Measurements from ENCODE around the gene CORO2B. TPM values are rescaled to one million over a fixed set of nuclear protein-coding genes. Genes with fewer than 3 reads are reported as not detected.

The CORO2B gene
- total RNA-seq, 1 donor from 2014 or later = 3.6 TPM

DNA sequence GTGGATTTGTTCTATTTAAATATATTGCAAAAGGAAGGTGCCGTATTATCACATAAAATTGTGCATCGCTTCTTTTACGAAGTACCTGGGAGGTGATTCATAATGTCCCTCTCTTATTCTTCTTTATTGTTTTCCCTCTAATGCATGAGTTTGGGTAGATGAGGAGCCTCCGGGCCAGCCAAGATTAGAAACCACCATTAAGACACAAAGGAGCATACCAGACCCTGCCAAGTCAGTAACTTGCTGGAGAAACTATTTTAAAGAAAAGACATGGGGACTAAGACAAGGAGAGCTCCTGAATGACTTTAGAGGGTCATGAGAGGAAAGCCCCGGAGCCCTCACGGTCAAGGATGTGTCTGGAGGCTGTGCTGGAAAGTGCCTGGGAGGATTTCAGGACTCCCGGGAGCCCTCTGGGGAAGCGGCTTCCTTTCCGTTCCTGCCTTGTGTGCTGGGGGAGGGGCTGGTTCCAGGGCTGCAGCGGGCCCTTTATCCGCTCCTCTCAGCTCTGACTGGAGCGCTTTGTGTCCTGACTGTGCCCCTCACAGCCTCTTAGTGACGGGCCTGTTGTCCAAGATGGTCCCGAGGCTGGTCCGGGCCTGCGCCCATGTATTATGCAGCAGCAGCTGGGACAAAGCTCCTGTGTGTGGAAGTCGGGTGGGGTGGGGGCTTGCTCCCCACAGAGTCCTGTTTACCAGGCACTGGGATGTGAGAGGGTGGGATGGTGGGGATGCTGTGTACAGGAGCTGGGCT is 35.7 kb downstream of the CORO2B start:
- intact Hi-C loops (cut with DNase I) = no loop called here
- H3K36me3 ChIP-seq = no peaks in the 10 kb centered on the region
- no peak overlapping the region for H3K4me3 ChIP-seq
- TF ChIP-seq, protein P1, sequence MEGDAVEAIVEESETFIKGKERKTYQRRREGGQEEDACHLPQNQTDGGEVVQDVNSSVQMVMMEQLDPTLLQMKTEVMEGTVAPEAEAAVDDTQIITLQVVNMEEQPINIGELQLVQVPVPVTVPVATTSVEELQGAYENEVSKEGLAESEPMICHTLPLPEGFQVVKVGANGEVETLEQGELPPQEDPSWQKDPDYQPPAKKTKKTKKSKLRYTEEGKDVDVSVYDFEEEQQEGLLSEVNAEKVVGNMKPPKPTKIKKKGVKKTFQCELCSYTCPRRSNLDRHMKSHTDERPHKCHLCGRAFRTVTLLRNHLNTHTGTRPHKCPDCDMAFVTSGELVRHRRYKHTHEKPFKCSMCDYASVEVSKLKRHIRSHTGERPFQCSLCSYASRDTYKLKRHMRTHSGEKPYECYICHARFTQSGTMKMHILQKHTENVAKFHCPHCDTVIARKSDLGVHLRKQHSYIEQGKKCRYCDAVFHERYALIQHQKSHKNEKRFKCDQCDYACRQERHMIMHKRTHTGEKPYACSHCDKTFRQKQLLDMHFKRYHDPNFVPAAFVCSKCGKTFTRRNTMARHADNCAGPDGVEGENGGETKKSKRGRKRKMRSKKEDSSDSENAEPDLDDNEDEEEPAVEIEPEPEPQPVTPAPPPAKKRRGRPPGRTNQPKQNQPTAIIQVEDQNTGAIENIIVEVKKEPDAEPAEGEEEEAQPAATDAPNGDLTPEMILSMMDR (IDR thresholded peaks at IDR 0.05) = no peak
- peak overlapping the region; percentile 17 for H3K27ac ChIP-seq
- peaks cover 28% of the 10 kb centered on the region for H3K4me1 ChIP-seq
- DNase-seq = no peak
- ATAC-seq = no peak
- H3K27me3 ChIP-seq = no peaks in the 10 kb centered on the region
- H3K9me3 ChIP-seq = no peaks in the 10 kb centered on the region

- DNase-seq (no peak), ATAC-seq (no peak)
- peaks cover 29% of the 10 kb centered on the region for H3K4me1 ChIP-seq
- H3K9me3 ChIP-seq = no peaks in the 10 kb centered on the region
- H3K27me3 ChIP-seq = no peaks in the 10 kb centered on the region
- intact Hi-C loops (cut with DNase I) = no loop called here
- no peaks in the 10 kb centered on the region for H3K36me3 ChIP-seq
- no peak overlapping the region for H3K4me3 ChIP-seq
- H3K27ac ChIP-seq = no peak overlapping the region
- TF ChIP-seq, protein P1 (IDR thresholded peaks at IDR 0.05) = no peak
These were observed 36.5 kb downstream of the CORO2B start for GRCh38 chr15:68615301-68615700.

GRCh38 chr15:68615811-68616210 is 37.0 kb downstream of the CORO2B start:
- Histone ChIP-seq H3K27ac (no peak overlapping the region), H3K4me3 (no peak overlapping the region), H3K4me1 (peaks cover 29% of the 10 kb centered on the region), H3K36me3 (no peaks in the 10 kb centered on the region), H3K27me3 (no peaks in the 10 kb centered on the region), H3K9me3 (no peaks in the 10 kb centered on the region)
- DNase-seq = no peak
- no peak for ATAC-seq
- TF ChIP-seq, protein P1 (IDR thresholded peaks at IDR 0.05) = no peak
- intact Hi-C loops (cut with DNase I) = no loop called here

- H3K27me3 ChIP-seq = no peaks in the 10 kb centered on the region
- intact Hi-C loops (cut with DNase I) = no loop called here
- ATAC-seq = no peak
These were observed 37.6 kb downstream of the CORO2B start for GRCh38 chr15:68616397-68616796.

DNA sequence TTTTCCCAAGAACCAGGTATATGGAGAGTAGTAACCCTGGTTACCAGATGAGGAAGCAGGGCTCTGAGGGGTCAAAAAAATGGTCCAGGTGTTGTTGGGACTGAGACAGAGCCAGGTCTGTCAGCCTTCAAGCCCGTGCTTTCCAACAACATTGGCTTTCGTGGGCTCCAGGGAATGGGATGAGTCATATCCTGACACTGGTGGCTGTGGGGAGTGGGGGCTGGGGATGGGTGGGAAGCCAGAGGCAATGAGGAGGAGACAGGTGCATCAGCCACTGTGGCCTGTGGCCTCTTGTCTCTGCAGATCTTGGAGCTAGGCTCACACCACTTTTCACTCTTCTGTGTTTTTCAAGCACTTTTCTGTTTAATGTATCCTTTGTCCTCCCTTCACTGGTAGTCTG is 38.2 kb downstream of the CORO2B start:
- H3K27me3 ChIP-seq = no peaks in the 10 kb centered on the region
- H3K9me3 ChIP-seq = no peaks in the 10 kb centered on the region
- no peak overlapping the region for H3K27ac ChIP-seq
- no peaks in the 10 kb centered on the region for H3K36me3 ChIP-seq
- ATAC-seq (no peak), DNase-seq (no peak)
- H3K4me3 ChIP-seq = no peak overlapping the region
- intact Hi-C loops (cut with DNase I) = no loop called here
- peaks cover 37% of the 10 kb centered on the region for H3K4me1 ChIP-seq
- TF ChIP-seq, protein P1 (IDR thresholded peaks at IDR 0.05) = no peak

More at GRCh38 chr15:68616397-68616796, 37.6 kb downstream of the CORO2B start:
- no peak overlapping the region for H3K27ac ChIP-seq
- H3K4me3 ChIP-seq = no peak overlapping the region
- no peaks in the 10 kb centered on the region for H3K9me3 ChIP-seq
- DNase-seq = no peak
- TF ChIP-seq, protein P1 (IDR thresholded peaks at IDR 0.05) = no peak
- H3K4me1 ChIP-seq = peaks cover 34% of the 10 kb centered on the region
- no peaks in the 10 kb centered on the region for H3K36me3 ChIP-seq
